DND-41 (cell line): ENCODE measurements around the gene RASGRF1.

ENCODE experiments used
- ATAC-seq: fragments of 200-7000 bp; cut with Tn5 transposase; 3 replicates; pipeline ENCODE4 v1.9.1; 2021; ENCODE audit warnings: low read depth; ENCODE audit not compliant: insufficient read depth
- DNase-seq: peaks from one replicate; pipeline ENCODE4 v3.0.0-alpha.2; 2020
- H2AFZ ChIP-seq: 2 replicates; pipeline ENCODE4 v1.6.0; 2012; ENCODE audit warnings: low read depth, low read length
- H3K27ac ChIP-seq: 2 replicates; pipeline ENCODE4 v1.5.1; 2012; ENCODE audit warnings: low read length, inconsistent platforms
- H3K27me3 ChIP-seq: fragments of 200-600 bp; sonication (generic); 2 replicates; pipeline ENCODE4 v1.6.0; 2012; ENCODE audit warnings: low read length, mild to moderate bottlenecking, inconsistent platforms; ENCODE audit not compliant: insufficient read depth, poor library complexity
- H3K36me3 ChIP-seq: 2 replicates; pipeline ENCODE4 v1.5.1; 2012; ENCODE audit warnings: low read length, inconsistent platforms; ENCODE audit not compliant: insufficient read depth
- H3K4me1 ChIP-seq: 2 replicates; pipeline ENCODE4 v1.5.1; 2012; ENCODE audit warnings: mild to moderate bottlenecking, low read length; ENCODE audit not compliant: insufficient read depth
- H3K4me2 ChIP-seq: 2 replicates; pipeline ENCODE4 v1.6.0; 2012; ENCODE audit warnings: mild to moderate bottlenecking, moderate library complexity, low read length, inconsistent platforms; ENCODE audit not compliant: insufficient read depth
- H3K4me3 ChIP-seq, 2 experiments: fragments of 200-600 bp in 1 of 2; shearing (Covaris generic) in 1 of 2; 2 replicates each; pipeline ENCODE4 v1.5.1; 2012 to 2016; ENCODE audit warnings: inconsistent platforms in 2 of 2, low read length in 2 of 2, mild to moderate bottlenecking in 2 of 2, low read depth in 1 of 2, moderate library complexity in 1 of 2
- H3K79me2 ChIP-seq: 2 replicates; pipeline ENCODE4 v1.6.0; 2012; ENCODE audit warnings: low read length, inconsistent platforms; ENCODE audit not compliant: insufficient read depth
- H3K9ac ChIP-seq: 2 replicates; pipeline ENCODE4 v1.6.0; 2012; ENCODE audit warnings: low read depth, mild to moderate bottlenecking, inconsistent platforms, low read length, moderate library complexity
- H3K9me3 ChIP-seq: 2 replicates; pipeline ENCODE4 v1.5.1; 2012; ENCODE audit warnings: low read length, moderate library complexity, mild to moderate bottlenecking, inconsistent platforms; ENCODE audit not compliant: insufficient read depth, severe bottlenecking
- H4K20me1 ChIP-seq: 2 replicates; pipeline ENCODE4 v1.6.0; 2012; ENCODE audit warnings: low read length; ENCODE audit not compliant: insufficient read depth
- EZH2 ChIP-seq: IDR thresholded peaks from 3 replicates; pipeline ENCODE4 v1.6.1; 2012; ENCODE audit warnings: borderline replicate concordance, low read depth, mild to moderate bottlenecking, moderate library complexity, low read length, inconsistent platforms; ENCODE audit not compliant: severe bottlenecking
- TF ChIP-seq, protein P1 (sequence below): IDR thresholded peaks from 2 replicates; pipeline ENCODE4 v1.5.1; 2012; ENCODE audit warnings: borderline replicate concordance, low read length, moderate library complexity, mild to moderate bottlenecking; ENCODE audit not compliant: poor library complexity, severe bottlenecking; ENCODE audit errors: extremely low read depth

RASGRF1 gene

DNA sequence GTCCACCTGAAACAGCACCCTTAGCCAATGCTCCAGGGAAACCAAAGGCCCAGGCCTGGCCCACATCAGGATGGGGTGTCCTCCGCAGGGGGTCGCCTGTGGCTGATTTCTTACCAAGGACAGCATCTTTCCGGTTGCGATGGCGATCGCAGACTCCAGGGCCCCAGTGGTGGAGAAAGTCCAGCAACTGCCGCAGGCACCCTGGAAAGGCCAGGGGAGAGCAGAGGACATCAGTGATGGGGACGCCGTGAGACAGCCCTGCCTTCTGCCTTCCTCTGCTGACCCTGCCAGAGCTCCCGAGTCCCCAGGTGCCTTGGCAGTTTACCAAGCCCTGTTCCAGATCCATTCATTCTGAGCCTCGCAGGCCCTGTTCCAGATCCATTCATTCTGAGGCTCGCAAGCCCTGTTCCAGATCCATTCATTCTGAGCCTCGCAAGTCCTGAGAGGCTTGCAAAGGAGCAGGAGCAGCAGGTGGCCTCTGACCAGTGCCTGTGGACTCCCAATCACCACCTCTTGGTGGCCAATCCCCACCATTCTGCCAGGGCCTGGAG lies 158.2 kb downstream of the RASGRF1 start:
- H3K9me3 ChIP-seq, result no peaks in the 10 kb centered on the region
- no peaks in the 10 kb centered on the region for H3K79me2 ChIP-seq
- no peaks in the 10 kb centered on the region for H3K27me3 ChIP-seq
- H2AFZ ChIP-seq, result no peak overlapping the region
- H3K4me3 ChIP-seq, result no peak overlapping the region
- H3K4me2 ChIP-seq, result no peak overlapping the region
- H4K20me1 ChIP-seq, result no peaks in the 10 kb centered on the region
- H3K36me3 ChIP-seq, result 0 out of 2 replicates have a peak, but pooled peaks cover 3% of the 10 kb centered on the region
- H3K27ac ChIP-seq, result no peak overlapping the region
- TF ChIP-seq EZH2, result no peak
- TF ChIP-seq, protein P1, sequence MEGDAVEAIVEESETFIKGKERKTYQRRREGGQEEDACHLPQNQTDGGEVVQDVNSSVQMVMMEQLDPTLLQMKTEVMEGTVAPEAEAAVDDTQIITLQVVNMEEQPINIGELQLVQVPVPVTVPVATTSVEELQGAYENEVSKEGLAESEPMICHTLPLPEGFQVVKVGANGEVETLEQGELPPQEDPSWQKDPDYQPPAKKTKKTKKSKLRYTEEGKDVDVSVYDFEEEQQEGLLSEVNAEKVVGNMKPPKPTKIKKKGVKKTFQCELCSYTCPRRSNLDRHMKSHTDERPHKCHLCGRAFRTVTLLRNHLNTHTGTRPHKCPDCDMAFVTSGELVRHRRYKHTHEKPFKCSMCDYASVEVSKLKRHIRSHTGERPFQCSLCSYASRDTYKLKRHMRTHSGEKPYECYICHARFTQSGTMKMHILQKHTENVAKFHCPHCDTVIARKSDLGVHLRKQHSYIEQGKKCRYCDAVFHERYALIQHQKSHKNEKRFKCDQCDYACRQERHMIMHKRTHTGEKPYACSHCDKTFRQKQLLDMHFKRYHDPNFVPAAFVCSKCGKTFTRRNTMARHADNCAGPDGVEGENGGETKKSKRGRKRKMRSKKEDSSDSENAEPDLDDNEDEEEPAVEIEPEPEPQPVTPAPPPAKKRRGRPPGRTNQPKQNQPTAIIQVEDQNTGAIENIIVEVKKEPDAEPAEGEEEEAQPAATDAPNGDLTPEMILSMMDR, result no peak
- no peak overlapping the region for H3K9ac ChIP-seq
- ATAC-seq, result no peak
- H3K4me1 ChIP-seq, result peaks cover 6% of the 10 kb centered on the region
- no peak for DNase-seq

DNA sequence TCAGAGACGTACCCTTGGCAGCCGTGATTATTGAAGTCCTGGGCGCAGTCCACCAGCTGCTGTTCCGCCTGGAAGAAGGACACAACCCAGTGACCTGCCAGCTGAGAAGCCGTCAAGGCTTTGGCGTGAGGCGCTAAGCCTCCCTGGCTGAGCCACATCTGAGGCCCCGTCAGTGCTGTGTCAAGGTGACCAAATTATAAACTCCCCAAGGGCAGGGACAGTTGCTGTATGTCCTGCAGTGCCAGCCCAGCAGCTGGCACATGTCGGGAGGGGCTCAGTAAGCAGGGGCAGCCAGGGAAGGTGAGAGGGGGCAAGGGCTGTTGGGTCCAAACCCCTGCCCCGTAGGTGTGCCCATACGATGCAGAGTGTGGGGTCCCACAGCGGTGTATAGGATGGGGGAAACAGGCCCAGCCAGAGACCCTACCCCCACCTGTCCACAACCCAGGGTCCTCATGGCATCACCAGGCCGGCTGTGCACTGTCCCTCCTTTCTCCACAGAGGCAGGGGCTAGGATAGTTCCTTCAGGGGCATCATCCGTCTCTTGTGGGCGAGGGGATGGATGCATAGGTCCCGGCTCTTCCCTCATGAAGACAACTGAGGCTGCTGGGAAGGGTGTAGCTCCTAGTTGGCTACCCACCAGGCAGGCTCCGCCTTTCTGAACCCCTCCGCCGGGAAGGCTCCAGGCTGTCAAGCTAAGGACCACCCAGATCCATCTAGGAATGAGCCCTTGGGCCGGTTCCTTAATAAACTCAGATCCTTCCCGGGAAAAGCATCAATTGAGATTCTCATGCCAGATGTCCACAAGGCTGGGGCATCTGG lies 158.9 kb downstream of the RASGRF1 start:
- H3K27me3 ChIP-seq, result no peaks in the 10 kb centered on the region
- no peaks in the 10 kb centered on the region for H3K79me2 ChIP-seq
- H3K4me2 ChIP-seq, result no peak overlapping the region
- no peak overlapping the region for H3K4me3 ChIP-seq
- no peaks in the 10 kb centered on the region for H3K4me1 ChIP-seq
- DNase-seq (no peak), ATAC-seq (no peak)
- H4K20me1 ChIP-seq, result no peaks in the 10 kb centered on the region
- no peak overlapping the region for H2AFZ ChIP-seq
- TF ChIP-seq, protein P1, result no peak
- no peak for TF ChIP-seq EZH2
- no peak overlapping the region for H3K27ac ChIP-seq
- H3K36me3 ChIP-seq, result 0 out of 2 replicates have a peak, but pooled peaks cover 6% of the 10 kb centered on the region
- H3K9ac ChIP-seq, result no peak overlapping the region
- H3K9me3 ChIP-seq, result no peaks in the 10 kb centered on the region

DNA sequence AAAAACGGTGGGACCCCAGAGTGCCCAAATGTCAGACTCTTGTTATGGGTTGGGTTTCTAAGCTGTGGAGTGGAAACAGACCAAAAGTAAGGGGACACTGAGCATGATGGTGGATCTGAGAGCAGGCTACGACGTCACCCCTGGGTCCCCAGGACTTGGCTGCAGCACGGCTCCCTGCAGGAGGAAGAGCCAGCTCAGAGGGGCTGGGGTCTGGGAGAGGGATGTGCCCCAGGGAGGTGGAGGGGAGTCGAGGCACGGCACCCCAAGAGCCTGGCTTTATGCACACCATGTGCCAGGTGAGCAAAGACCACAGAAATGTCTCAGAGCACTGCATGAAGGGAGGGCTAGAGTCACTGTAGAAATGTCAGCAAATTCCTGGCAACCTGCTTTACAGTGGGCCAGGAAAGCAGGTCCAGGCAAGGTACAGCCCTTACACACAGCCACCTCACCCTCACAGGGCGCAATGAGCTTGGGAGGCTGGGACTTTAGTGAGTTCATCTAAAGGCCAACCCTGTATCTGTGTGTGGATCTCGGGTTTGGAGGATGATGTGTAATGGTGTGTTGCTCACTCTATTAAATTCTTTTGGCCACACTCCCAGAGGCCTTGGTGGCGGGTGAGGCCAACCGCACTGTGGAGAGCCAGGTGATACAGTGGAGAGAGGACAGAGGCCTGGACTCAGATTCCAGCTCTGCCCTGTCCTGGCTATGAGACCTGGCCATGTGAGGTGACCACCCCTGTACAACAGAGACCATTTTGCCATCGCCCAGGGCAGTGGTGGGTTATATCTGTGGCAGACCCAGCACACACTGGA lies 159.8 kb downstream of the RASGRF1 start:
- H2AFZ ChIP-seq, result no peak overlapping the region
- H3K36me3 ChIP-seq, result peaks cover 11% of the 10 kb centered on the region; the same call in 1 of the 2 replicates
- H4K20me1 ChIP-seq, result no peaks in the 10 kb centered on the region; the same call in 1 of the 2 replicates
- TF ChIP-seq, protein P1, result no peak
- TF ChIP-seq EZH2, result no peak
- H3K27me3 ChIP-seq, result no peaks in the 10 kb centered on the region
- no peak overlapping the region for H3K4me2 ChIP-seq
- H3K79me2 ChIP-seq, result no peaks in the 10 kb centered on the region
- no peak overlapping the region for H3K4me3 ChIP-seq
- H3K4me1 ChIP-seq, result no peaks in the 10 kb centered on the region
- ATAC-seq (peak; percentile 21; the same call in 1 of the 3 replicates), DNase-seq (no peak)
- H3K9ac ChIP-seq, result no peak overlapping the region
- no peak overlapping the region for H3K27ac ChIP-seq
- no peaks in the 10 kb centered on the region for H3K9me3 ChIP-seq
